Vagina (tissue), 2 donors: ENCODE measurements around the gene KPTN. TPM values are rescaled to one million over a fixed set of nuclear protein-coding genes. Genes with fewer than 3 reads are reported as not detected.
"Not testable (repeated sequence)": the region's sequence is repeated elsewhere in the genome, so short reads cannot be mapped to it uniquely, and the experiment has no call there.

Source experiments
- DNase-seq, 2 donors: peaks; one replicate each; pipeline ENCODE4 v3.0.0-alpha.2; 2017; ENCODE audit errors: extremely low spot score in 2 of 2
- H3K27ac ChIP-seq: fragments of 200-600 bp; sonication (generic); one replicate; pipeline ENCODE4 v1.5.1; 2019
- H3K27me3 ChIP-seq: fragments of 200-600 bp; sonication (generic); one replicate; pipeline ENCODE4 v1.5.1; 2019
- H3K36me3 ChIP-seq, 2 donors: fragments of 200-600 bp; sonication (generic); one replicate each; pipeline ENCODE4 v1.5.1; 2017 to 2019
- H3K4me1 ChIP-seq: fragments of 200-600 bp; sonication (generic); one replicate; pipeline ENCODE4 v1.5.1; 2019
- H3K4me3 ChIP-seq, 2 donors: fragments of 200-600 bp; sonication (generic); 1 replicate in 1 of 2; 2 replicates in 1 of 2; pipeline ENCODE4 v1.5.1; 2016 to 2019
- H3K9me3 ChIP-seq: fragments of 200-600 bp; sonication (generic); one replicate; pipeline ENCODE4 v1.5.1; 2019
- CTCF ChIP-seq, 3 experiments: fragments of 450-650 bp in 2 of 3; fragments of 200-600 bp in 1 of 3; sonication (generic) in 1 of 3; IDR thresholded peaks; one replicate each; pipeline ENCODE4 v1.5.1; 2017 to 2019; ENCODE audit warnings: antibody characterized with exemption in 3 of 3, mild to moderate bottlenecking in 2 of 3, moderate library complexity in 2 of 3
- POLR2A ChIP-seq, 2 donors: fragments of 450-650 bp; IDR thresholded peaks; one replicate each; pipeline ENCODE4 v1.6.1; 2017; ENCODE audit warnings: antibody characterized with exemption in 2 of 2, mild to moderate bottlenecking in 2 of 2, moderate library complexity in 2 of 2
- POLR2AphosphoS5 ChIP-seq, 2 donors: sonication (generic); formaldehyde crosslinking; IDR thresholded peaks; one replicate each; pipeline ENCODE4 v1.9.0; 2017; ENCODE audit warnings: antibody characterized with exemption in 2 of 2, mild to moderate bottlenecking in 2 of 2, low read depth in 1 of 2; ENCODE audit not compliant: insufficient read depth in 1 of 2
- intact Hi-C: fragments of 100-400 bp; cut with DNase I; formaldehyde crosslinking; loops from one replicate; pipeline ENCODE4 v1.15.1; 2023
- total RNA-seq: library from RNA; depleted of rRNA; stranded (reverse); fragments of >200 nt; gene quantifications from one replicate; pipeline ENCODE4 v1.2.3, GENCODE V29; 2016

The KPTN gene
- total RNA-seq, 1 donor from 2014 or later, result 9.6 TPM

DNA sequence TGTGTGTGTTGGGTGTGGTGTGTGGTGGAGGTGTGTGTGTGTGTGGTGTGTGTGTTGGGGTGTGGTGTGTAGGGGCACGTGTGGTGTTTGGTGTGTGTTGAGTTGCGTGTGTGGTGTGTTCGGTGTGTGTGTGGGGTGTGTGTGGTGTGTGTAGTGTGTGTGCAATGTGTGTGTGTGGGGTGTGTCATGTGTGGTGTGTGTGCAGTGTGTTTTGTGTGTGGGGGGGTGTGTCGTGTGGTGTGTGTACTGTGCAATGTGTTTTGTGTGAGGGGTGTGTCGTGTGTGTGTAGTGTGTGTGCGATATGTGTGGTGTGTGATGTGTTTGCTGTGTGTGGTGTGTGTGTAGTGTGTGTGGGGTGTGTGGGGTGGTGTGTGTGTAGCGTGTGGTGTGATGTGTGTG is 6.0 kb upstream of the KPTN start:
- Histone ChIP-seq H3K4me1 (peaks cover 7% of the 10 kb centered on the region), H3K27me3 (no peaks in the 10 kb centered on the region), H3K36me3 (peaks cover 0 to 38% of the 10 kb centered on the region in 2 donors), H3K27ac (no peak overlapping the region), H3K9me3 (no peaks in the 10 kb centered on the region), H3K4me3 (no peak overlapping the region)
- no peak for DNase-seq
- no peak for TF ChIP-seq CTCF (IDR thresholded peaks at IDR 0.05)
- no peak for TF ChIP-seq POLR2AphosphoS5 (IDR thresholded peaks at IDR 0.05; ENCODE audit: insufficient read depth in 1 of 2, low read depth in 1 of 2)
- no peak for TF ChIP-seq POLR2A (IDR thresholded peaks at IDR 0.05)
- intact Hi-C loops, result no loop called here

DNA sequence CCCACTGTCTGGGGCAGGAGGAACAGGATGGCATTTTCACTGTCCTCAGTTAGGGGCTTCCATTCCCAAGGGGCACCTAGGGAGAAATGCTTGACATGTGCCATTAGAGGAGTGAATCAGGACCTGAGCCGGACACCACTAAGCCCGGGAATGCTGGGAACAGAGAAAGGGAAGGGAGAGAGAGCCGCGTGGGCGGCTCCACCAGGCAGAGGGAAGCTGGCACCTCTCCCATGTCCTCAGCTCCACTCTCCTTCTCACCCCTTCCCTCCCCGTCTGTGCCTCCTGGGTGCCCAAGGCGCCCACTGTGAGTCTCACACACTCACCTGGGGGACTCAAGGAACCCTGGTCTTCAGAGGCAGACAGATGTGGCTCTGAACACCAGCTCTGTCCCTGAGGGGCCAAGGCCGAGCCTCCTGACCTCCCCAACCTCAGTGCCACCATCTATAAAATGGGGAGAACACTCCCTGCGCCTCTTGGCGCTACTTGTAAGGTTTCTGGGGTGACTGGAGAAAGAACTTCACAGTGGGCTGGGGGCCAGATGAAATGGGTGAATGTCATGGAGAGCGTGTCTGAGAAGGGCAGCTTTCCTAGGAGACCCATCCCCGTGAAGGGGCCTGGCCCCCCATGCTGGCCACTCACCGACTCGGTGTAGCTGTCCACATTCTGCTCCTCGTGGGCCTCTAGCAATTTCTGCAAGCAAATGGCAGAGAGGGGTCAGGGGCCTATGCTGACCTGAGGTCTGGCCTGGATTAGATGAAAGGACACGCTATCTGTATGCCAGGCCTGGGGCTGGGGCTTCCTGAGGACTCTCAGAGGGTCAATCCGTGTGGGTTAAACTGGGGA is 5.3 kb upstream of the KPTN start:
- DNase-seq, result no peak
- Histone ChIP-seq H3K4me1 (peaks cover 14% of the 10 kb centered on the region), H3K4me3 (no peak overlapping the region), H3K27ac (no peak overlapping the region), H3K9me3 (no peaks in the 10 kb centered on the region), H3K36me3 (peaks cover 0 to 37% of the 10 kb centered on the region in 2 donors), H3K27me3 (no peaks in the 10 kb centered on the region)
- TF ChIP-seq CTCF (IDR thresholded peaks at IDR 0.05) (no peak), POLR2A (IDR thresholded peaks at IDR 0.05) (no peak), POLR2AphosphoS5 (IDR thresholded peaks at IDR 0.05; ENCODE audit: insufficient read depth in 1 of 2, low read depth in 1 of 2) (no peak)
- intact Hi-C loops, result no loop called here

DNA sequence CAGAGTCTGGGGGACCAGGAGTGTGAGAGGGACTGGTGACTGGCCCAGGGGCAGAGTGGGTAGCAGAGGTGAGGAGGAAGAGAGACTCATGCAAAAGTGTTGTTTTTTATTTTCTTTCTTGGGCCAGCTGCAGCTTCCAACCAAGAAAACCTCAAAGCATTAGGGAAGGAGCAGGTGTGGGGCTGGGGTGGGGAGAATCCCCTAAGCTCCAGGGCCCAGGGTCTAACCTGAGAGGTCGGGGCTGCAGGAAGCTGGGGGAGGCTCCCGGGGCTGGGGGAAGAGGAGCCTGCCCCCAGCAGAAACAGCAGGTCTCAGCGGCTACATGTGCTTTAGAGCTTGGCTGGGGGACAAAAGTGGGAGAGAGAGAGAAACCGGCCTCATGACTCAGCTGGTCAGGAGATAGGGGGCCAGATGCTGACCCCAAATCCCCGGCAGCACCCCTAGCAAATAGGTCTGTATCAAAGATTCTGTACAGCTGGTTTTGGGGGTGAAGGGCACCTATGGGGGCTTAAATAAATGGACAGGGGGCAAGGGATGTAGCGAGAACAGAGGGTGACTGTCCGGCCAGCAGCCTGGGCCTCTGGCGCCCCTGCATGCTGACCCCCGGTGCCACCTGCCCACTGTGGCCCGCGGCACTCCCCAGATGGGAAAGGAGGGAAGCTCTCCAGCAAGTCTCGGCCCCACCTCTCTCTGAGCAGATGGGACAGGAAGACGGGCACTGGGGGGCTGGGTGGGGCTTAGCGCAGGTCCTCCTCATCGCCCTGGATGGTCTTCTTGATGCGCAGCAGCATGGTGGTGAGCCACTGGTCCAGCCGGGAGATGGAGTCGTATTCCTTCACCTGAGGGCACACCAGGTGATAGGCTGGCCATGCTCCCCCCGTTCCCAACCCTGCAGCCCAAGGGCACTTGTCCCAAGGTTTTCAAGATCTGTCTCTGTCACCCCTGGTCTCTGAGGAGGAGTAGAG is 3.8 kb upstream of the KPTN start:
- no peaks in the 10 kb centered on the region for H3K27me3 ChIP-seq
- intact Hi-C loops, result no loop called here
- no peak for DNase-seq
- H3K36me3 ChIP-seq, result peaks cover 0 to 32% of the 10 kb centered on the region in 2 donors
- H3K4me3 ChIP-seq, result no peak overlapping the region
- peaks cover 21% of the 10 kb centered on the region for H3K4me1 ChIP-seq
- H3K27ac ChIP-seq, result no peak overlapping the region
- TF ChIP-seq POLR2AphosphoS5 (IDR thresholded peaks at IDR 0.05; ENCODE audit: insufficient read depth in 1 of 2, low read depth in 1 of 2), result no peak
- TF ChIP-seq POLR2A (IDR thresholded peaks at IDR 0.05), result no peak
- TF ChIP-seq CTCF (IDR thresholded peaks at IDR 0.05), result no peak
- no peaks in the 10 kb centered on the region for H3K9me3 ChIP-seq

DNA sequence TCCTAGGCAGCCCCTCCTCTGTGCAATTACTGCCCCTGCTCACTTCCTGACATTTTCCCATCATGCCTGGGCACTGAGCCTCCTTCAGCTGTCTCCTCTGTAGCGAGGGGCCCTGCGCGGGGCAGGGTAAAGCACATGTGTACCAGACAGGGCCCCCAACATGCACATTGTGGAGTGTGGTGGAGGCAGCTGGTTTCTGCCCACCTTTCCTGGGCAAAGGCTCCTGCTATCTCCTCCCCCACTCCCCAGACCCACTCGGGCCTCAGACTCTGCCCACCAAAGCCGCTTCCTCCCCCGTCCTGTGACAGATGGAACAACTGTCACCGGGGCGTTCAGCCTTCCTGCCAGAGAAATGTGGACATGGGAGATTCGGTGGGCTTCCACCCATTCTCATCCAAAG is 2.9 kb upstream of the KPTN start:
- no peak for DNase-seq
- Histone ChIP-seq H3K27me3 (no peaks in the 10 kb centered on the region), H3K4me3 (no peak overlapping the region), H3K36me3 (peaks cover 0 to 24% of the 10 kb centered on the region in 2 donors), H3K4me1 (peaks cover 21% of the 10 kb centered on the region), H3K27ac (no peak overlapping the region), H3K9me3 (no peaks in the 10 kb centered on the region)
- intact Hi-C loops, result no loop called here
- no peak for TF ChIP-seq POLR2A (IDR thresholded peaks at IDR 0.05)

- H3K27ac ChIP-seq, H3K4me3 ChIP-seq, DNase-seq, H3K9me3 ChIP-seq, H3K27me3 ChIP-seq, intact Hi-C loops: not testable (repeated sequence)
- H3K4me1 ChIP-seq, result peaks cover 21% of the 10 kb centered on the region
- H3K36me3 ChIP-seq, result peaks cover 0 to 20% of the 10 kb centered on the region in 2 donors
These were observed 2.2 kb upstream of the KPTN start for GRCh38 chr19:47486220-47486619.
